GM19455 (cell line): ENCODE data around the gene FBXW5.

Source experiments
- ATAC-seq: cut with Tn5 transposase; IDR thresholded peaks from one replicate; pipeline ENCODE4 v1.9.1; 2021; ENCODE audit not compliant: unreplicated experiment

FBXW5 gene, protein sequence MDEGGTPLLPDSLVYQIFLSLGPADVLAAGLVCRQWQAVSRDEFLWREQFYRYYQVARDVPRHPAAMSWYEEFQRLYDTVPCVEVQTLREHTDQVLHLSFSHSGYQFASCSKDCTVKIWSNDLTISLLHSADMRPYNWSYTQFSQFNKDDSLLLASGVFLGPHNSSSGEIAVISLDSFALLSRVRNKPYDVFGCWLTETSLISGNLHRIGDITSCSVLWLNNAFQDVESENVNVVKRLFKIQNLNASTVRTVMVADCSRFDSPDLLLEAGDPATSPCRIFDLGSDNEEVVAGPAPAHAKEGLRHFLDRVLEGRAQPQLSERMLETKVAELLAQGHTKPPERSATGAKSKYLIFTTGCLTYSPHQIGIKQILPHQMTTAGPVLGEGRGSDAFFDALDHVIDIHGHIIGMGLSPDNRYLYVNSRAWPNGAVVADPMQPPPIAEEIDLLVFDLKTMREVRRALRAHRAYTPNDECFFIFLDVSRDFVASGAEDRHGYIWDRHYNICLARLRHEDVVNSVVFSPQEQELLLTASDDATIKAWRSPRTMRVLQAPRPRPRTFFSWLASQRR

DNA sequence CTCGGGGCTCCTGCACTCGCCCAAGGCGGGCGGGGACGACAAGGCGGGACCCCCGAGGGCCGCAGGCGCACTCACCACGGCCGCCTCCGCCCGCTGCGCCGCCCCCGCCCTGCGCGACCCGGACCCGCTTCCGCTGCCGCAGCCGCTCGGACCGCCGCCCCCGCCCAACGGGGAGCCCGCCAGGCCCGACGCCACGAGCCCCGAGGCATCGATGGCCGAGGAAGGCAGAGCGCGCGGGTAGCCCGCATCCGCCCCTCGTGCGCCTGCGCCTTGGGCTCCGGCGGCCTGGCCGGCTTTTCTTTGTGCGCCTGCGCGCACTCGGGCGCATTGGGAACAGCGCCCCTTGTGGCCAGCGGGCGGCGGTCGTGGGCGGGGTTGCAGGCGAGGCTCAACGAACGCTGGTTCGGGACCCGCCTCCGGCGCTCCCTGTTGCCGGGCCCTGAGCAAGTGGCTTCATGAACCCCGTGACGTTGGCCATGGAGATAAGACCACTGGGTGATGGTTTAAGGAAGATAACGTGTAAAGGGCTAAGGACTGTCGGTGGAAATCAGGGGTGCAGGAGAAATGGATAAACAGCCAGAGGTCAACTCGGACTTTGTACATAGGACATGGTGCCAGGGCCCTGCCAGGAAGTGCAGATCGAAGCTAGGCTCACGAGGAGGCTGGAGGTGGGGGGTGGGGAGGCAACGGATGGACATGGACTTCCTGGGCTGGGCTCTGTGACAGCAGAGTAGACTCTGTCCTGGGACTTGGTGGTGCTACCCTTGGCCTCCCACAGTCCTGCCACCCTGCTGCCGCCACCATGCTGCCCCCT lies at the start of gene FBXW5, which contains the start of gene C8G:
TSS of gene FBXW5 (minus strand) at position 220 of the 814 bp plus-strand sequence. CDS start 655 bp downstream, outside the sequence.
TSS of gene C8G (plus strand) at position 725 of the 814 bp plus-strand sequence. CDS start at position 803, 78 bp downstream.
- ATAC-seq, result peak; percentile 73

DNA sequence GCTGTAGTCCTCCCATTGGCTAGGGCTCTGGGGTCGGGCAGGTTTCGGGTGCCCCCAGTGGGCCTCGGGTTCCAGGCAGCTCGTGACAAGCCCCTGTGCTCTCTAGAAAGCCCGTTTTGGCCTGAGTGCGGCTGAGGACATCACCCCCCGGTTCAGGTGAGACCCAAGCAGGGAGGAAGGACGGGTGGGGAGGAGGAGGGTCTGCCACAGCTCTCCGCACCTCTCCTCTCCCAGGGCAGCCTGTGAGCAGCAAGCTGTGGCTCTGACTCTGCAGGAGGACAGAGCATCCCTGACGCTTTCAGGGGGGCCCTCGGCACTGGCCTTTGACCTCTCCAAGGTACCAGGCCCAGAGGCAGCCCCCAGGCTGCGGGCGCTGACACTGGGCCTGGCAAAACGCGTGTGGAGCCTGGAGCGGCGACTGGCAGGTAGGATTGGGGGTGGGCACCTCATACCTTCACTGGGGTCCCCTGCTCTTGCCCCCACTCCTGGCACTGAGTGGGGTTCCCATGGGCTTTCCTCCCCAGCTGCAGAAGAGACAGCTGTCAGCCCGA lies 48.4 kb upstream of the FBXW5 start:
- peak; percentile 10 for ATAC-seq

DNA sequence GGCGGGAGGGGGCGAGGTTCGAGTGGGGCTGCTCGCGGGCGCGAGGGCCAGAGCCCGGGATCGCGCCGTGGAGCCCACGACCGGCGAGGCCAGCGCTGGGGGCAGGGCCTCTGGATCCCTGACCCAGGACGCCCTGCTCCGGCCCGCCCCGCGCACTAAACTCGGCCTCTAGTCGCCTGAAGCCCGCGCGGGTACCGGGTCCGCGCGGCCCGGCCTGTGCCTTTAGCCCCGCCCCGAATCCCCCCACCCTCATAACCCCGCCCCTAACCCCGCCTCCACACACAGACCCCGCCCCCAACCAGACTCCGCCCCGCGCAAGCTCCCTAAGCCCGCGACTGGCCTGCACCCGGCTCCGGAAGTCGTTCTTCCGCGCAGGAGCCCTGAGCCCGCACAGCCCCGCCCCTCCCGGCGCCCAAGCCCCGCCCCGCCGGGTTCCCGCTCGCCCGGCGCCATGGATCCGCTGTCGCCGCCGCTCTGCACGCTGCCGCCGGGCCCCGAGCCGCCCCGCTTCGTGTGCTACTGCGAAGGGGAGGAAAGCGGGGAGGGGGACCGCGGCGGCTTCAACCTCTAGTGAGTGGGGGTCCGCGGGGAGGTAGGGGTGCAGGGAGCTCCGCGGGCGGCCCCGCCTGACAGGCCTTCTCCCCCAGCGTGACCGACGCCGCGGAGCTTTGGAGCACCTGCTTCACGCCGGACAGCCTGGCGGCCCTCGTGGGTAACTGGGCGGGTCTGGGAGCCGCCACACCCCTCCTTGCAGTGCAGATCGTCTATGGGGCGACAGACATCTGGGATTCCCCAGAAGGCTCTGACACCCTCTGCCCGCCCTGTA lies 47.7 kb upstream of the FBXW5 start, which contains the start of gene PAXX:
TSS of gene PAXX (plus strand) at position 430 of the 826 bp plus-strand sequence. CDS start at position 452, 22 bp downstream.
- ATAC-seq, result peak; percentile 77

DNA sequence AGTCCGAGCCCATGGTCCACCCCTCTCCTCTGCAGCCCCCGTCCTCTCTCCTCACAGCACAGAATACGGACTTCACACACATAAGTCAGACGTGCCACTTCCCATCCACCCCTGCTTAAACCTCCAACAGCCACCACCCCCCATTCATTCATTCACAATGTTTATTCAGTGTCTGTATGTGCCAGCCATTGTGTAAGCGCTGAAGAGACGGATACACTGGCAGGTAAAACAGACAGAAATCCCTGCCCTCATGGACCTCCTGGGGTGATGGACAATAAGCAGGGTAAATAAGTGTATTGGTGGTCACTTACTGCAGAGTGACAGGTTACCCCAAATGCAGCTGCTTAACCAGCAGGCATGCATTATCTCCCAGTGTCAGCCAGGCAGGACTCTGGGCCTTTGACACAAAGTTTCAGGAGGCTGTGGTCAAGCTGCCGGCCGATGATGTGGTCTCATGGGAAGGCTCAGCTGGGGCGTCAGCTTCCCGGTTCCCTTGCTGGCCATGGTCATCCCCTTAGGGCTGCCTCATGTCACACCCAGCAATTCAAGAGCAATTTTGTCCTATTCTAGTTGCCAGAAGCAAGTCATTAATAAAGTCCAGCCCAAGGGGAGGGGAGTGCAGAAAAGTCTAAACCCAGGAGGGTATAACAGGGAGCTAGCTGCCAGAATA lies 45.8 kb upstream of the FBXW5 start:
- no peak for ATAC-seq

DNA sequence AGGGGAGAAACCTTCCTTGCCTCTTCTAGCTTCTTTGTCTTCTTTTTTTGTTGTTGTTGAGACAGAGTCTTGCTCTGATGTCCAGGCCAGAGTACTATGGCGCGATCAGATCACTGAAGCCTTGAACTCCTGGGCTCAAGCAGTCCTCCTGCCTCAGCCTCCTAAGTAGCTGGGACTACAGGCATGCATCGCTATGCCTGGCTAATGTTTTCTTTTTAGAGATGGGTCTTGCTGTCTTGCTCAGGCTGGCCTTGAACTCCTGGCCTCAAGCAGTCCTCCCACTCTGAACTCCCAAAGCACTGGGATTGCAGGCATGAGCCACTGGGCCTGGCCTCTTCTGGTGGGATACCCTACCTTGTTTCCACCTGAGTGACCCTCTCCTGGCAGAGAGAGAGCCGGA lies 44.3 kb upstream of the FBXW5 start:
- ATAC-seq, result no peak

DNA sequence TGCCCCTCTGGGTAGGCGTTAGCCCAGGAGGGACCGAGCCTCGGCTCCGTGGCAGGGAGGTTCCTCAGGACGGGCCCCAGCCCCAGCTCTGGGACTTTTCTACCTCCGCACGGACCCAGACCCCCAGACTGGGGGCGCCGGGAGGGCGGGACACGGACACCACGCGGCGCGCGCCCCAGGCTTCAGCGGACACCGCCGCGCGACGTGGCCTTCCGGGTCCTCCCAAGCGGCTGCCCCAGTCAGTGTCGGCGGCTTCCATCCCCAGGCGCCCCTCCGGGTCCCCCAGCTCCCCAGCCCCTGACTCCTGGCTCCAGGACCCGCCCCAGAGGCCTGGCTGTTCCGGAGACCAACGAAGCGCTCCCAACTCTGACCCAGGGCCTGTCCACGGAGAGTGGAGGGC lies 41.3 kb upstream of the FBXW5 start:
- no peak for ATAC-seq

DNA sequence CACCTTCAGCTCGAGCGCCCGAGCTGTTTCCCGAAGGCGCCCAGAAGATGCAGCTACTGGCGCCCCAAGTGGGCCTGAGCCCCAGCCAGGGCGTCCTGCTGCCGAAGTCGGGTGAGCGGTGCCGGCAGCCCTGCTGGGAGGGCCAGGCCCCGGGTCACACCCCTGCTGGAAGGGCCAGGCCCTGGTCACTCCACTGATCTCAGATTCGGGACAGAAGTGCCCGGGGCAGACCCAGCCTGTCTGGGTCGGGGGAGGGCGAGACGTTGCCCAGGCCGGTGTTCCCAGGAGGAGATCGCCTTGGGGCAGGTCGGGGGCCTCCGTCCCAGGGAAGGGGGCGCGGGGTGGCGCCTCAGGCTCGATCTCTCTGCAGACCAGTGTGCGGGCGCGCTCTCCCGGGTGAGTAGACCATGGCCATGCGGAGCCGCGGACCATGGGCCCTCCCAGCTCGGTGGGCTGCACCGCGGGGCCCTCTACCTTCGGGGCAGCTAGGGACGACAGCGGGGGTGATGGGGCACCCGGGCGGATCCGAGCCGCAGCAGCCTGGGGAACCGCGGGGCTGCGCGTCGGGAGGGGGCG lies 40.6 kb upstream of the FBXW5 start:
- no peak for ATAC-seq

DNA sequence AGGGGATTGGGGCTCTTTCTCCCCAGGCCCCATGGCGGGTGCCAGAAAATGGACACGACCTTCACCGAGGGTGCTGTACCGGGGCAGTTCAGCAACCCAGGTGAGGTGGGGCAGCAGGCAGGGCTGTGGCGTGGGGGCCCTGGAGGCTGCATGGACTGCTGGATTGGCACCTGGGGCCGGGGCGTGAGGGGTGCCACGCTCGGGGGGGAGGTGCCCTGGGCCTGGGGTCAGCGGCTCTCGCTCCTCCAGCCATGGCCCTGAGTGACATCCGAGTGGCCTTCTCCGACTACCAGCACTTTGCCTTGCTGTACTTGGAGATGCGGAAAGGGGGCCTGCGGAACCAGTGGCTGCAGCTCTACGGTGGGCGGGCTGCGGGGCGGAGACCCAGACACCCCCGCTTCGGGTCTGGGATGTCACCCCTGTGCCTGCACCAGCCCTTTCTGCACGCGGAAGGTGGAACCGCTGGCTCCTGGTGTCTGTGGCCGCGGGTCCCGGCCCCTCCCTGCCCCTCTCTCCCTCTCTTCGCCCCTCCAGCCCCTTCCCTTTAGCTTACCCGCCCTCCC lies 40.0 kb upstream of the FBXW5 start:
- no peak for ATAC-seq

DNA sequence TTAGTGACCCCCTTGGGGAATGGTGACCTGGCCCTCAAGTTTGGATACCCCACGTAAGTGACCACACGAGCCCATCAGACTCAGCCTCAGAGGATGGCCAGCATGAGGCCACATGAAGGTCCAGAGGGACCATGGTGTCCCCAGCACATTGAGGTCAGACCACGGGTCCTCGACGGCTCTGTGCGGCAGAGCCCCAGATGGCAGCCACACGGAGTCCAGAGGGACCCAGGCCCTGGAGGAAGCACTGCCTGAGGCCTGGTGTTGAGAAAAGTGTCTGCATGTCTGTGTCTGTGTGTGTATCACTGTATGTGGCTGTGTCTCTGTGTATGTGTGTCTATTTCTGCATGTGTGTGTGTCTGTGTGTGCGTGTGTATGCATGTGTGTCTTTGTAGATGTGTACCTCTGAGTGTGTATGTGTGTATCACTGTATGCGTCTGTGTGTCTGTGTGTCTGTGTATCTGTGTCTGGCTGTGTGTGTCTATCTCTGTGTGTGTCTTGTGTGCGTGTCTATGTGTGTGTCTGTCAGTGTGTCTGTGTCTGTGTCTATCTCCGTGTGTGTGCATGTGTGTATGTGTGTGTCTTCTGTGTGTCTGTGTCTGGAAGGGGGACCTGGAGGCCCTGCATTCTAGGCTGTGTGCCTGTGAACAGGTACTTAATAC lies 39.2 kb upstream of the FBXW5 start:
- ATAC-seq, result no peak

DNA sequence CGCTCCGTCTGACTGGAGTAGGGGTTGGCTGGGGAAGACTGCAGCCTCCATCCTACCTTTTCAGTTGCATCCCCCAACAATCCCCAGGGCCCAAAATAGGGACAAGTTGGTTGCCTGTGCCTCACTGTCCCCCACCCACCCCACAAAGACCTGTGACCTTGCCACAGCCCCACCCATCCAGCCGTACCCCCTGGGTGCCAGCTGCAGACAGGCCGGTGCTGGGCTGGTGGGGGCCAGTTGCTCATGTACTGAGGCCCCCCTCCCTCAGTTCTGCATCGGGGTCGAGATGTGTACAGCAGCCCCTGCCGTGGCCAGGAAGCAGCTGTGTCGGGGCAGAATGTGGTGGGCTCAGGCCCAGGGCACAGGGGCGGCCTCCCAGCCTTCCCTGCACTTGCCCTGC lies 38.6 kb upstream of the FBXW5 start:
- ATAC-seq, result no peak

DNA sequence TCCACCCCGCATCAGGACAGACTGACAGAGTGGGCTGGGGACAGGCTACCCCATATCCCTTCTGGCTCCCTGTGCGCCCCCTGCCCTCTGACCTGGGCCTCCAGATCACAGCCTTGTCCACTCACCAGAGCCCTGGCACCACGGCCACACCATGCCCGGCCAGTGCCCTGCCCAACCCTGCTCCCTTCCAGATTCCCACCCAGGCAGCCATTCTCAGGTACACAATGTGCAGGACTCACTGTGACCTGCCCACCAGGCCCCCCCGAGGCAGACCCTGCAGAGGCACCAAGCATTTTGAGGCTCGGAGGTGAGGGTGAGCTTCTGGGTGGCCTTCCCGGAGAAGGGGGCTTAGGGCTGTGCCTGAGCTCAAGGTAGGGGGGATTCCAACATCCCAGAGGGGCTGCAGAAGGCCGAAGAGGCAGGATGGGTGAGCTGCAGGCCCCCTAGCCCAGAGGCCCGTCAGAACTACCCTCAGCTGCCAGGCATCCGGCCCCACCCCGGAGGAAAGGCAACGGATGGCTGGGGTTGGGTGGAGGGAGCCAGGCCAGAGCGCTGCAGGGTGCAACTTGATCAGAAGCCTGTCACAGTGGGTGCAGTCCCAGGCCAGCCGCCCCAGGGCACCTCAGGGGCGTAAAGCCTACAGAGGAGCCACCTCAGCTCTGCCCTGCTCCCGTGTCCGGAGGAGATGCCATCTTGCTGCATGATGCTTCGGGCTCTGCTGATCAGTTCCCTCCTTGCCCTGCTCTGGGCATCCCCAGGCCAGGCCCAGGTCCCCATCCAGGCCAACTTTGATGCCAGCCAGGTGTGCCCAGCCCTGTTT lies 37.9 kb upstream of the FBXW5 start, which contains the start of gene LCNL1:
TSS of gene LCNL1 (plus strand) at position 762 of the 820 bp plus-strand sequence. CDS start 594 bp downstream, outside the sequence.
- no peak for ATAC-seq

DNA sequence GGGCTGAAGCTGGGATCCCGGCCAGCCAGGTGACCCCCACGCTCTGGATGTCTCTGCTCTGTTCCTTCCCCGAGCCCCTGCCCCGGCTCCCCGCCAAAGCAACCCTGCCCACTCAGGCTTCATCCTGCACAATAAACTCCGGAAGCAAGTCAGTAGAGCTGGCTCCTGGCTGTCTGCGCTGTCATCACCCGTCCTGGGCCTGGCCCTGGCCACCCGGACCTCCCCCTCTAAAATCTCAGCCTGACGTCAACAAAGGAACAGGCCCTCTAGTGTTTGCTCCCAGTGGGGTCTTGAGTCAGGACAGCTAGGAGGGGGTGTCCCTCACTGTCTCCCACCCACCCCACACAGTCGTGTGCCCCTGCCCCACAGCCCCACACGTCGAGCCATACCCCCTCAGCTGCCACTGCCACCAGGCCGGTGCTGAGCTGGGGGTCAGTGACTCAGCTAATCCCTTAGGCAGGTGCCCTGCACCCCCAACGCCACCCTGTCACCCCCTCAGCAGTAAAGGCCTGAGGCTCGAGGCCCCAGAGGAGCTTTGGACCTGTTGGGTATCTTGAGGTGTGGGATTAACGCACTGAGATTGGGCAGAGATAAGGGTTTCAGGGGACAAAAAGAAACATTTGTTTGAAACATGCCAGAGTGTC lies 37.2 kb upstream of the FBXW5 start:
- no peak for ATAC-seq

DNA sequence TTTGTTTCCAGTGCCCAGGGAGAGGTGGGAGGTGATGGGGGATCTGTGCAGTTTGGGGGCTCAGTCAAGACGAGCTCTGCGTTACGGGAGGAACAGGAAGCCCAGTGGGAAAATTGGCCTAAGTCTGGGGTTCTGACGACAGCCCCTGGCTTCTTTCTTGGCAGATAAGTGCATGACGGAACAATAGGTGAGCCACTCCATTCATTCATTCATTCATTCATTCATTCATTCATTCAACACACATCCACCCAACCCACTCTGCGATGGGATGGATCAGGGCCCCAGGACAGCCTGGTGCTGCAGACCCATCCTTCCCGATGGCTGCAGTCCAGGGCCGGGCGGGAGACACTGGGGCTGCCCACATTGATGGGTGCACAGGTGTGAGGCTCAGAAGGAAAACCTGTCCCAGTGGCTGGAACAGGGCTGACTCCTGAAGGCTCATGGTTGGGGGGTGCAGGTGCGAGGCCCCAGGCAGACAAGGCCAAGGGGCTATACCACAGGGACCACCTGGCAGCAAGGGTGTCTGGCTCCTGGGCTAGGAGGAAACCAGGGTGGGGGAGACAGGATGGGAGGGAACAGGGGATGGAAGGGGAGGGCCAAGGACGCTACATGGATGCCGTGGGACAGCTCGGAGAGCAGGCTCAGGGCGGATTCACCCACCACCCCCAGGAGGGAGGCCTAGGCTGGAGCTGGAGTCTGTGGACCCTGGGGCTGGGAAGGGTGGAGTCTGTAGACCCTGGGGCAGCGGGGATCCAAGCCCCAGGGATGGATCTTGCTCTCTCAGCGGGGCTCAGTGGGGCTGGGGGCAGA lies 36.3 kb upstream of the FBXW5 start:
- no peak for ATAC-seq

DNA sequence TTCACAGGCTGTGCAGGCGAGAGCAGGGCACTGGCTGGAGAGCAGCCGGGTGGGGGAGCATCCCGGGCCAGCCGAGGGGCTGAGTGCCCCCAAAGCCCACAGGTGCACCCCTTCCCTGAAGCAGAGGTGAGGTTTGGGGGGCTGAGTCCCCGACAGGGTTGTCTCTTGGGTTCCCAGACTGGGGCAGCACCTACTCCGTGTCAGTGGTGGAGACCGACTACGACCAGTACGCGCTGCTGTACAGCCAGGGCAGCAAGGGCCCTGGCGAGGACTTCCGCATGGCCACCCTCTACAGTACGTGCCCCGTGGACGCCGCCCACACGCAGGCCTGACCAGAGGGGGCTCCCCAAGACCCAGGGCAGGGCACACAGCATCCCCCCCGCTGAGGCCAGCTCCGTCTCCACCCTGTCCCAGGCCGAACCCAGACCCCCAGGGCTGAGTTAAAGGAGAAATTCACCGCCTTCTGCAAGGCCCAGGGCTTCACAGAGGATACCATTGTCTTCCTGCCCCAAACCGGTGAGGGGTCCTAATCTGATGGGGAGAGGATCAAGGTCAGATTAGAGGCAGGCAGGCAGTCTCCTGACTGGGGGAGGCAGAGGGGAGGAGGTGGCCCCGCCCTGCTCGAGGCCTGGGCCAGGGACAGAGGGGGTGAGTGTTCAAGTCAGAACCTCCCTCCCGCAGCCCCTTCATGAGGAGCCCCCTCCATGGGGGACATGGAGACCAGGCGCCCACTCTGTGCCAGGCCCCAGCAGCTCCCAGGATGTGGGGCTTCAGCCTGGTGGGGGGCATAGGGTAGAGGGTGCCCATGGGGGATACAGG lies 35.4 kb upstream of the FBXW5 start:
- ATAC-seq, result no peak

DNA sequence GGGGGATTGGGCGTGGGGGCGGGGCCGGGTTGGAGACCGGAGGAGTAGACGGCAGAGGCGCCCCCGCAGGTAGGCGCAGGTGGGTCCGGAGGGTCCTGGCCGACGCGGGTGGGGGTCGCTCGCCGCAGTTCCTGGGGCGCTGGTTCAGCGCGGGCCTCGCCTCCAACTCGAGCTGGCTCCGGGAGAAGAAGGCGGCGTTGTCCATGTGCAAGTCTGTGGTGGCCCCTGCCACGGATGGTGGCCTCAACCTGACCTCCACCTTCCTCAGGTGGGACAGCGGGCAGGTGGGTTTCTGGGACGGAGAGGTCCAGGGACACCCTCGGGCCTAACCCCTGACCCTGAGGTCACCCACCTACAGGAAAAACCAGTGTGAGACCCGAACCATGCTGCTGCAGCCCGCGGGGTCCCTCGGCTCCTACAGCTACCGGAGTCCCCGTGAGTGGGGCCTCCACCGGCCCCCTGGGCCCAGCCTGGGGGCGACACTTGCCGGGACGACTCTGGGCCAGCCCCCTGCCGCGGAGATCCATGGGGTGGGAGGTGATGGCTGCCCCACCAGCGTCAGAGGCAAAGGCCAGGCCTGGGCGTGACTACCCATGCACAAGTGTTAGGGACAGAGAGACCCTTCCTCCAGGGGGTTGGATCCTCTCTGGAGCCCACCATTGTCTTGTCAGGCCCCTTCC lies 34.5 kb upstream of the FBXW5 start:
- ATAC-seq, result no peak
